Stimulated activated CD8-positive, alpha-beta memory T cell treated with anti-CD3 and anti-CD28 coated beads, Interleukin-7, amount 100 ng/mL, for 48 hours (primary cell): ENCODE results near the gene CCL5.

Source experiments
- DNase-seq, 2 donors: peaks; one replicate each; pipeline ENCODE4 v3.0.0-alpha.2; 2020; ENCODE audit warnings: low read depth in 1 of 2; ENCODE audit errors: extremely low read depth in 1 of 2

The CCL5 gene

GRCh38 chr17:35868737-35869136 is 11.4 kb downstream of the CCL5 start, which contains the start of gene HEATR9:
HEATR9 (minus strand) TSS chr17:35868891; CDS start chr17:35868742, 149 bp downstream.
- no peak for DNase-seq

- DNase-seq = no peak
Observed at GRCh38 chr17:35867574-35867973, 12.6 kb downstream of the CCL5 start.

GRCh38 chr17:35866341-35866950 is 13.7 kb downstream of the CCL5 start:
- DNase-seq = no peak

GRCh38 chr17:35865412-35866340 is 14.5 kb downstream of the CCL5 start:
- DNase-seq = no peak

- no peak for DNase-seq
Observed at GRCh38 chr17:35864853-35865252, 15.3 kb downstream of the CCL5 start.

- no peak for DNase-seq
Observed at GRCh38 chr17:35856603-35857002, 23.6 kb downstream of the CCL5 start.

GRCh38 chr17:35855965-35856364 is 24.2 kb downstream of the CCL5 start:
- DNase-seq = no peak

GRCh38 chr17:35849469-35850348 is 30.5 kb downstream of the CCL5 start:
- peak; percentile 16 to 42 for DNase-seq

GRCh38 chr17:35847633-35848373 is 32.4 kb downstream of the CCL5 start:
- DNase-seq = no peak

- no peak for DNase-seq
Observed at GRCh38 chr17:35847006-35847405, 33.2 kb downstream of the CCL5 start.

GRCh38 chr17:35846055-35846809 is 33.9 kb downstream of the CCL5 start:
- DNase-seq = no peak

- no peak for DNase-seq
Observed at GRCh38 chr17:35844547-35844946, 35.6 kb downstream of the CCL5 start.

- no peak for DNase-seq
Observed at GRCh38 chr17:35843698-35844097, 36.5 kb downstream of the CCL5 start.

GRCh38 chr17:35842239-35842638 is 37.9 kb downstream of the CCL5 start:
- no peak for DNase-seq

- no peak for DNase-seq
Observed at GRCh38 chr17:35841505-35841904, 38.7 kb downstream of the CCL5 start.

GRCh38 chr17:35841101-35841500 is 39.1 kb downstream of the CCL5 start:
- no peak for DNase-seq

- DNase-seq = no peak
Observed at GRCh38 chr17:35825206-35825605, 55.0 kb downstream of the CCL5 start.
